Measurements from ENCODE around the gene FOSB. TPM values are rescaled to one million over a fixed set of nuclear protein-coding genes. Genes with fewer than 3 reads are reported as not detected.

Gene FOSB
- polyA plus RNA-seq, 1 donor from 2014 or later = 2.1 TPM

DNA sequence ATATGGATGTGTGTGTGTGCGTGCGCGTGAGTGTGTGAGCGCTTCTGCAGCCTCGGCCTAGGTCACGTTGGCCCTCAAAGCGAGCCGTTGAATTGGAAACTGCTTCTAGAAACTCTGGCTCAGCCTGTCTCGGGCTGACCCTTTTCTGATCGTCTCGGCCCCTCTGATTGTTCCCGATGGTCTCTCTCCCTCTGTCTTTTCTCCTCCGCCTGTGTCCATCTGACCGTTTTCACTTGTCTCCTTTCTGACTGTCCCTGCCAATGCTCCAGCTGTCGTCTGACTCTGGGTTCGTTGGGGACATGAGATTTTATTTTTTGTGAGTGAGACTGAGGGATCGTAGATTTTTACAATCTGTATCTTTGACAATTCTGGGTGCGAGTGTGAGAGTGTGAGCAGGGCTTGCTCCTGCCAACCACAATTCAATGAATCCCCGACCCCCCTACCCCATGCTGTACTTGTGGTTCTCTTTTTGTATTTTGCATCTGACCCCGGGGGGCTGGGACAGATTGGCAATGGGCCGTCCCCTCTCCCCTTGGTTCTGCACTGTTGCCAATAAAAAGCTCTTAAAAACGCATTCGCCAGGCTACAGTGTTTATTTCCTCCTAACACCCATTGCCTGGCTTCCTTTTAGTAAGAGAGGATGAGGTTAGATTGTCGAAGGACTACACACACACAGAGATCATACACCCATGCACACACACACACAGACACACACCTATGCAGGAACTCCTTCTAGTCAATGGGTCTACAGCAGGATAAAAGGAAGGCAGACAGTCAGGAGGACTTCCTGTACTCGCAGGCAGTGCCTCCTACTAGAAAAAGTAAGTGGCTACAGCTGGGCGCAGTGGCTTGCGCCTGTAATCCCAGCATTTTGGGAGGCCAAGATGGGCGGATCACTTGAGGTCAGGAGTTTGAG is 7.1 kb downstream of the FOSB start:
- H3K27ac ChIP-seq (ENCODE audit: low read length) = no peak overlapping the region
- no peaks in the 10 kb centered on the region for H3K9me3 ChIP-seq (ENCODE audit: low read length)
- H3F3A ChIP-seq (ENCODE audit: insufficient read depth, low read length, poor library complexity, severe bottlenecking) = no peaks in the 10 kb centered on the region
- H2AFZ ChIP-seq (ENCODE audit: low read depth, low read length) = no peak overlapping the region
- H3K9ac ChIP-seq (ENCODE audit: low read length) = no peak overlapping the region
- no peaks in the 10 kb centered on the region for H4K20me1 ChIP-seq (ENCODE audit: insufficient read depth)
- no peaks in the 10 kb centered on the region for H3K36me3 ChIP-seq (ENCODE audit: insufficient read depth, low read length)
- no peaks in the 10 kb centered on the region for H3K9me2 ChIP-seq (ENCODE audit: insufficient read depth, low read length)
- H3K27me3 ChIP-seq (ENCODE audit: insufficient read depth, low read depth, low read length) = peaks cover 20% of the 10 kb centered on the region
- no peak overlapping the region for H3K4me2 ChIP-seq (ENCODE audit: low read length)
- no peaks in the 10 kb centered on the region for H3K79me2 ChIP-seq (replicated peaks; ENCODE audit: insufficient read depth, low read length)
- H3K4me3 ChIP-seq (ENCODE audit: low read length) = no peak overlapping the region
- TF ChIP-seq TAF1 (IDR thresholded peaks at IDR 0.05; ENCODE audit: low read depth) (no peak), EZH2 (IDR thresholded peaks at IDR 0.05; ENCODE audit: borderline replicate concordance, insufficient read depth, low read length, poor library complexity, severe bottlenecking) (no peak), POLR2AphosphoS5 (IDR thresholded peaks at IDR 0.05) (no peak), SMC3 (conservative IDR thresholded peaks at IDR 0.05; ENCODE audit: poor library complexity) (no peak), RAD21 (conservative IDR thresholded peaks at IDR 0.05) (no peak), EP300 (conservative IDR thresholded peaks at IDR 0.05; ENCODE audit: poor library complexity, severe bottlenecking) (no peak), MXI1 (conservative IDR thresholded peaks at IDR 0.05; ENCODE audit: poor library complexity, severe bottlenecking) (no peak)
- TF ChIP-seq, protein P1, sequence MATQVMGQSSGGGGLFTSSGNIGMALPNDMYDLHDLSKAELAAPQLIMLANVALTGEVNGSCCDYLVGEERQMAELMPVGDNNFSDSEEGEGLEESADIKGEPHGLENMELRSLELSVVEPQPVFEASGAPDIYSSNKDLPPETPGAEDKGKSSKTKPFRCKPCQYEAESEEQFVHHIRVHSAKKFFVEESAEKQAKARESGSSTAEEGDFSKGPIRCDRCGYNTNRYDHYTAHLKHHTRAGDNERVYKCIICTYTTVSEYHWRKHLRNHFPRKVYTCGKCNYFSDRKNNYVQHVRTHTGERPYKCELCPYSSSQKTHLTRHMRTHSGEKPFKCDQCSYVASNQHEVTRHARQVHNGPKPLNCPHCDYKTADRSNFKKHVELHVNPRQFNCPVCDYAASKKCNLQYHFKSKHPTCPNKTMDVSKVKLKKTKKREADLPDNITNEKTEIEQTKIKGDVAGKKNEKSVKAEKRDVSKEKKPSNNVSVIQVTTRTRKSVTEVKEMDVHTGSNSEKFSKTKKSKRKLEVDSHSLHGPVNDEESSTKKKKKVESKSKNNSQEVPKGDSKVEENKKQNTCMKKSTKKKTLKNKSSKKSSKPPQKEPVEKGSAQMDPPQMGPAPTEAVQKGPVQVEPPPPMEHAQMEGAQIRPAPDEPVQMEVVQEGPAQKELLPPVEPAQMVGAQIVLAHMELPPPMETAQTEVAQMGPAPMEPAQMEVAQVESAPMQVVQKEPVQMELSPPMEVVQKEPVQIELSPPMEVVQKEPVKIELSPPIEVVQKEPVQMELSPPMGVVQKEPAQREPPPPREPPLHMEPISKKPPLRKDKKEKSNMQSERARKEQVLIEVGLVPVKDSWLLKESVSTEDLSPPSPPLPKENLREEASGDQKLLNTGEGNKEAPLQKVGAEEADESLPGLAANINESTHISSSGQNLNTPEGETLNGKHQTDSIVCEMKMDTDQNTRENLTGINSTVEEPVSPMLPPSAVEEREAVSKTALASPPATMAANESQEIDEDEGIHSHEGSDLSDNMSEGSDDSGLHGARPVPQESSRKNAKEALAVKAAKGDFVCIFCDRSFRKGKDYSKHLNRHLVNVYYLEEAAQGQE (IDR thresholded peaks at IDR 0.05; ENCODE audit: borderline replicate concordance) = no peak
- TF ChIP-seq, protein P2, sequence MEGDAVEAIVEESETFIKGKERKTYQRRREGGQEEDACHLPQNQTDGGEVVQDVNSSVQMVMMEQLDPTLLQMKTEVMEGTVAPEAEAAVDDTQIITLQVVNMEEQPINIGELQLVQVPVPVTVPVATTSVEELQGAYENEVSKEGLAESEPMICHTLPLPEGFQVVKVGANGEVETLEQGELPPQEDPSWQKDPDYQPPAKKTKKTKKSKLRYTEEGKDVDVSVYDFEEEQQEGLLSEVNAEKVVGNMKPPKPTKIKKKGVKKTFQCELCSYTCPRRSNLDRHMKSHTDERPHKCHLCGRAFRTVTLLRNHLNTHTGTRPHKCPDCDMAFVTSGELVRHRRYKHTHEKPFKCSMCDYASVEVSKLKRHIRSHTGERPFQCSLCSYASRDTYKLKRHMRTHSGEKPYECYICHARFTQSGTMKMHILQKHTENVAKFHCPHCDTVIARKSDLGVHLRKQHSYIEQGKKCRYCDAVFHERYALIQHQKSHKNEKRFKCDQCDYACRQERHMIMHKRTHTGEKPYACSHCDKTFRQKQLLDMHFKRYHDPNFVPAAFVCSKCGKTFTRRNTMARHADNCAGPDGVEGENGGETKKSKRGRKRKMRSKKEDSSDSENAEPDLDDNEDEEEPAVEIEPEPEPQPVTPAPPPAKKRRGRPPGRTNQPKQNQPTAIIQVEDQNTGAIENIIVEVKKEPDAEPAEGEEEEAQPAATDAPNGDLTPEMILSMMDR (IDR thresholded peaks at IDR 0.05; ENCODE audit: poor library complexity, severe bottlenecking) = no peak

DNA sequence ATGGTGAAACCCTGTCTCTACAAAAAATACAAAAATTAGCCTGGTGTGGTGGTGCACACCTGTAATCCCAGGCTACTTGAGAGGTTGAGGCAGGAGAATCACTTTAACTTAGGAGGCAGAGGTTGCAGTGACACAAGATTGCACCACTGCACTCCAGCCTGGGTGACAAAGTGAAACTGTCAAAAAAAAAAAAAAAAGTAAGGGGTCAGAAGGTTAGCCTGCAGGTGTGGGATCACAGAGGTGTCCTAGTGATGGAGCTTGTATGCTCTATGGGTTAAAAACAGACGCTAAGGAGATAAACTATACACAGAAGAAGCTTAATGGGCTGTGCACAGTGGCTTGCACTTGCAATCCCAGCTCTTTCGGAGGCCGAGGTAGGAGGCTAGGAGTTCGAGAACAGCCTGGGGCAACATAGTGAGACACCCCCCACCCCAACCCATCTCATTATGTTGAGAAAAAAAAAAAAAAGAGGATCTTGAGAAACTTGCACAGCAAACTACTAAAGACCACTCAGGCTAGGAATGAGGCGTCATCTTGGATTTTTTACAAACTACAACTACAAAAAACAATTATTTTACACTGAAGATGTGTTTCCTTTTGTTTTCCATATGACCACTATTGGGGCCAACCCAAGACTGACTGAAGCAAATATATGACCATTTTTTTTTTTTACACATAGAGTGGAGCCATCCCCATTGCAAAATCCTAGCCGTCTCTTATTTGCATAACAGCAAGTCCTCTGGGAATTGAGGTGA is 7.9 kb downstream of the FOSB start:
- Histone ChIP-seq H4K20me1 (ENCODE audit: insufficient read depth) (no peaks in the 10 kb centered on the region), H2AFZ (ENCODE audit: low read depth, low read length) (no peak overlapping the region), H3K4me3 (ENCODE audit: low read length) (no peak overlapping the region), H3K27me3 (ENCODE audit: insufficient read depth, low read depth, low read length) (peaks cover 20% of the 10 kb centered on the region), H3F3A (ENCODE audit: insufficient read depth, low read length, poor library complexity, severe bottlenecking) (no peaks in the 10 kb centered on the region), H3K9ac (ENCODE audit: low read length) (no peak overlapping the region), H3K4me2 (ENCODE audit: low read length) (no peak overlapping the region), H3K27ac (ENCODE audit: low read length) (no peak overlapping the region), H3K79me2 (replicated peaks; ENCODE audit: insufficient read depth, low read length) (no peaks in the 10 kb centered on the region), H3K9me2 (ENCODE audit: insufficient read depth, low read length) (no peaks in the 10 kb centered on the region), H3K36me3 (ENCODE audit: insufficient read depth, low read length) (no peaks in the 10 kb centered on the region), H3K9me3 (ENCODE audit: low read length) (no peaks in the 10 kb centered on the region)
- no peak for TF ChIP-seq EZH2 (IDR thresholded peaks at IDR 0.05; ENCODE audit: borderline replicate concordance, insufficient read depth, low read length, poor library complexity, severe bottlenecking)
- no peak for TF ChIP-seq SMC3 (conservative IDR thresholded peaks at IDR 0.05; ENCODE audit: poor library complexity)
- TF ChIP-seq MXI1 (conservative IDR thresholded peaks at IDR 0.05; ENCODE audit: poor library complexity, severe bottlenecking) = no peak
- TF ChIP-seq EP300 (conservative IDR thresholded peaks at IDR 0.05; ENCODE audit: poor library complexity, severe bottlenecking) = no peak
- TF ChIP-seq RAD21 (conservative IDR thresholded peaks at IDR 0.05) = no peak
- TF ChIP-seq POLR2AphosphoS5 (IDR thresholded peaks at IDR 0.05) = no peak
